HG03139 (cell line): ENCODE measurements around the gene RNF5.
"Not testable (repeated sequence)": the region's sequence is repeated elsewhere in the genome, so short reads cannot be mapped to it uniquely, and the experiment has no call there.

ENCODE experiments used
- ATAC-seq: cut with Tn5 transposase; IDR thresholded peaks from one replicate; pipeline ENCODE4 v1.9.1; 2021; ENCODE audit not compliant: unreplicated experiment

RNF5 gene

GRCh38 chr6:32177788-32178546, at the start of gene RNF5:
RNF5 (plus strand) TSS chr6:32178405; CDS start chr6:32178512, 107 bp downstream.
- ATAC-seq = peak; percentile 63

DNA sequence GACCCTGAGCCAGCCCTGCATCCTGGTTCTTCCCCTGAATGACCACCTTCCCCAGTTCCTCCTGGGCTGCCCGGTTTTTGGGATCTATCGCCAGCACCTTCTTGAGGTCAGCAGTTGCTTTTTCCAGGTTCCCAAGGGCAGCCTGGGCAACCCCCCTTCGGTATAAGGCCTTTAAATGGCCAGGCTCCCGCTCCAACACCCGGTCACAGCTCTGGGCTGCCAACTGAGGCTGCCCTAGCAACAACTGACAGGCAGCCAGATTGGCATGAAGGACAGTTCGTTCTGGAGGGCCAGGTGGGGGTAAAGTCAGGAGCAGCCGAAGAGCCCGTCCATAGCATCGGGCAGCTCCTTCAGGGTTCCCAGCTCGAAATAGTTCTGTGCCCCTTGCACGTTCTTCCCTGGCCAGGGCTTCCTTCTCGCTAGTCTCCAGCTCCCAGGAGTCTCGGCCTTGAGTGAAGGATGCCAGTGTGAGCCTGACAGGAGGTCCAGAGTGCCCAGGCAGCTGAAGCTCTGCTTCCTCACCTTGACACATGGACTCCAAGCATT, 49.4 kb upstream of the RNF5 start:
- no peak for ATAC-seq

- ATAC-seq = no peak
Observed at GRCh38 chr6:32129297-32130088, 48.7 kb upstream of the RNF5 start.

DNA sequence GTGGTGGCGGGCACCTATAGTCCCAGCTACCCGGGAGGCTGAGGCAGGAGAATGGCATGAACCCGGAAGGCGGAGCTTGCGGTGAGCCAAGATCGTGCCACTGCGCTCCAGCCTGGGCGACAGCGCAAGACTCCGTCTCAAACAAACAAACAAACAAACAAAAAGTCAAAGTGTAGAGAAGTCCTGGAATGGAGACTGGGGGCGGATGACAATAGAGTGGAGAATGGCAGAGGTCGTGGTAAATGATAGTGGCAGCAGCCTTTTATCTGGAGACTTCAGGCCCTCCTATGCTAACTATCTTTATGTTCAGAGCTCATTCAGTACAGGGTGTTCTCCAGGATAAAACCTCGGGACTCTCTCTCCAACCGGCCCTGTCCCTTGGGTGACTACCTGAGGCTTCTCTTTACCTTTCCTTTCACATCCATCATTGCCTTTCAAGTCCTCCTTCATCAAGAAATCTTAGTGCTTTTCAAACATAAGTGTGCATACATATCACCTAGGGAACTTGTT, 46.7 kb upstream of the RNF5 start:
- no peak for ATAC-seq

DNA sequence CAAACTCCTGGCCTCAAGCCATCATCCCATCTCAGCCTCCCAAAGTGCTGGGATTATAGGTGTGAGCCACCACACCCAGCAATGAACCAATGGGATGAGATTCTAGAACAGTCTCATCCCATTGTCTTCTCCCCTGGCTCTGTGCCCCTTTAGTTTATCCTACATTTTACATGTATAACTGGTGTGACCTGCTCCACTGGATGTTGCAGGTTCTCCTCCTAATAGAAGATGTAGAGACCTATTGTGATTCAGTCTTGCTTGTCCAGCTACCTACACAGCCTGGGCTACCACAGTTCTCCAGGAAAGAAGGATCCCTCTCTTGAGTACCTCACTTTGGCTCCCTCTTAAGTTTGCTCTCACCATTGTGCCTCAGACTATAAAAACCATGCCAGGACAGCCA, 46.1 kb upstream of the RNF5 start:
- ATAC-seq = no peak

GRCh38 chr6:32133786-32134185, 44.4 kb upstream of the RNF5 start:
- ATAC-seq = no peak

DNA sequence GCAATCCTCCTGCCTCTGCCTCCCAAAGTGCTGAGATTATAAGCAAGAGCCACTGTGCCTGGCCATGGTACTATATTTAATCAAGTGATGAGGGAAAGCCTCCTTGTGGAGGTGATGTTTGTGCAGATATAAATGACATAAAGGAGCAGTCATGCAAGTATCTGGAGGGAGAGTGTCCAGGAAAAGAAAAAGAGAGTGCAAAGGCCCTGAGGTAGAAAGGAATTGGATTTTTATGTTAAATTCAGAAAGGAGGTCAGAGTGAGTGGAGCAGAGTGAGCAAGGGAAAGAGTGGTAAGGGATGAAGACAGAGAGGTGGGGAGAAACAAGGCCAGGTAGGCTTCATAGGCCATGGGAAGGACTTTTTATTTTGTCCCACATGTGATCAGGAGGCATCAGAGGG, 40.8 kb upstream of the RNF5 start:
- no peak for ATAC-seq

- ATAC-seq = no peak
Observed at GRCh38 chr6:32139590-32139989, 38.6 kb upstream of the RNF5 start.

DNA sequence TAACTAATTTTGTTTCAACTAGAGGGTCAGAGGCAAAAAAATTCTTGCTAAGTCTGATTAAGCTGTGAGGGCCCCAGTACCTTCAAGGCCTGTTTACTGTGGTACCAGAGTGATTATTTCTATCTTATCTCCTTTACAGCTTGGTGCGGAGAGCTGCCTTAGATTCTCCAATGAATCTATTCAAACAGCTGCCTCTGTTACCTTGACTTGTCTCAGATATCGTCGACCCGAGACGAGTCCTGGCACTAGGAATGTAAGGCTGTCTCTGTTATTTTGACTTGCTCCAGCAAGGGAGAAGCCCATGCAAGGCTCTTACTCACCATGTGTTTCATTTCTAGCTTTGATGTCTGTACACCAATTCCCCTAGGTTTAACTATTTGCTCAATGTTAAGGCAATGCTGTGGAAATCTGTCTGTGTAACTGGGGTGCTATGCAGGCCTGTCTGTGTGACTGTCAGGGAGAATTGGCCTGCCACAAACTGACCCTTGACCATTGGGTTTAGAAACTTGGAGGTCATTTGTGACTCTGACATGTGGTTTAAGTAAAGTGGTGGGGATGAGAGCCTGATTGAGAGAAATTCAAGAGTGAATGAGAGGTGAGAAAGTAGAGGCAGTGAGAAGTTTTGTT, 37.7 kb upstream of the RNF5 start:
- no peak for ATAC-seq

DNA sequence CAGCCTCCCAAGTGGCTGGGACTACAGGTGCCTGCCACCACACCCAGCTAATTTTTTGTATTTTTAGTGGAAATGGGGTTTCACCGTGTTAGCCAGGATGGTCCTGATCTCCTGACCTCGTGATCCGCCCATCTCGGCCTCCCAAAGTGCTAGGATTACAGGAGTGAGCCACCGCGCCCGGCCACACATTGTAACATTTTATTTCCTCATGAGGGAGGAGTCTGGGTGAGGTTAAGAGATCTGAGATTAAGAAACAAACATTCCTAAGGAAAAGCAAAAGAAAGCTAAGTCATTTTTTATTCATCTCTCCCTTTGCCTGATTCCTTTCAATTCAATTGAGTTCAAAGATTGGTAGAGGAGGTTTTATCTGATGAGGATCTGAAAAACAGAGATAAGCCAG, 34.0 kb upstream of the RNF5 start:
- not testable (repeated sequence) for ATAC-seq

- no peak for ATAC-seq
Observed at GRCh38 chr6:32146287-32146686, 31.9 kb upstream of the RNF5 start.

DNA sequence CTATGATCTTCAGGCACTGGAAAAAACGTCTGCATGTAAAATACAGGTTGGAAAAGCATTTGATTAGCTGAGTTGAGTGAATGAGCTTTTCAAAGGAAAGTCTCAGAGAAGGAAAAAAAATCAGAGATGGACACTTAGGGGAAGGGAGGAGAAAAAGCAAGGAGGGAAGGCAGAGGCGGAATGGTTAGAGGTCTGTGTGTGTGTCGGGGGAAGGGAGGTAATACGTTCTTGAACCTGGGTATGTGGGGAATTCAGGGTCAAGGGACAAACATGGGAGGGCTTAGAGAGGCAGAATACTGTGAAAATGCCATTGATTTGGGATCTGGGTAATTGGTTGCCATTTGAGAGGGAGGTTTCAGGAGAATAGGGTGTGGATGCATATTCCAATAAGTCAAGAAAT, 31.5 kb upstream of the RNF5 start:
- ATAC-seq = no peak

DNA sequence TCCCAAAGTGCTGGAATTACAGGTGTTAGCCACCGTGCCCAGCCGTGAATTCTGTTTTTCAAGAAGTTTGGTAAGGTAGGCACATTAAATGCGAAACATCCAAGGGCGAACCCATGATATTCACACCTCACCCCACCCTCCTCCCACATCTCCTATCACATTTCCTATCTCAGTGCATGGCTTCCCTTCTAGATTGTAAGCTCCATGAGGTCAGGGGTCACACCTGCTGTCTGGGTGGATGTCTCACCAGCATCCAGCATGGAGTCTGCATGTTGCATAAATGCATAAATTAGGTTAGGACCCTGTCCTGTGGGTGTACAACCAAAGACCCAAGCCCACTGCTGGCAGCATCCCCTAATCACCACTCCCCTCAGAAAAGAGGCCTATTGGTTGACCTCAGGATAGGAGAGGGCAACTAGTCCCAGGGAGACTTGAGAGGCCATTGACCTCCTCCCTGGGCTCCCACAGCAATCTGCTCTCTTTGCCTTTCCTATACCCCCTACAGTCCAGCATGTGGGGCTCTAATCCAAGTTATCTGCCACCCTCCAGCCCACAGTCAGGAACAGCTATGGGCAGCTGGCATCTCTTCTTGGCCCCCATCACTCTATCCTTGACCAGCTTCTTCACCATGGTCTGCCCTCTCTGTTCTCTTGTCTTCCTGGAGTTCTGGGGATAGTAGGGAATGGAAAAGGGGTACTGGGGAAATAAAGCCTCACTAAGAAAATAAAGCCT, 30.6 kb upstream of the RNF5 start:
- no peak for ATAC-seq

- no peak for ATAC-seq
Observed at GRCh38 chr6:32148289-32149091, 29.7 kb upstream of the RNF5 start.

DNA sequence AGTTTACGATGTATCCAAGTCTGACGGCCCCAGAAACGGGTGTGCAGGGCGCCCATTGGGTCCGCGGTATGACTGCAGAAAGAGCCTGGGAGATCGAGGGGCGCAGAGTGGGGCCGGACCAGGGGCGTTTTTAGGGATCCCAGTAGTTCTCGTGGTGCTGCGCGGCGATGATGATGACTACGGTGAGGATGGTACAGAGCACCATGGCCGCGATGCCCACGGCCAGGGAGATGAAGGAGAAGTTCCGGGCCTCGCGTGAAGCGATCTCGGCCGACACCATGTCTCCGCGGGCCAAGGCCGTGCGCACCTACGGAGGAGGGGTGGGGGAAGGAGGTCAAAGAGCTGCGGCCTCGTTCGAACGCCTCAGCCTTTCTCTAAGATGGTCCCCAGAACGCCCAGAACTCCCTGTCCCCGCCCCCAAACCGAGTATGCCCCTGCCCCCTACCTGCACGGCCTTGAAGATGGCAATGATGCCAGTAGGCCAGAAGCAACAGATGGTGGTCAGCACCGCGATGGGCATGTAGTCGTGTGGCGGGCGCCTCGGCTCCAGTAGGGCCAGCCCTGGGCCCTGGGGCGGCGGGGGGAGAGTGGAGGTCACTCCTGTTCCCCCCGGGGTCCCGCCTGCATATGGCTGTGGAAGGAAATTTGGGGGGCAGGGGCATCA, 29.0 kb upstream of the RNF5 start:
- ATAC-seq = no peak

DNA sequence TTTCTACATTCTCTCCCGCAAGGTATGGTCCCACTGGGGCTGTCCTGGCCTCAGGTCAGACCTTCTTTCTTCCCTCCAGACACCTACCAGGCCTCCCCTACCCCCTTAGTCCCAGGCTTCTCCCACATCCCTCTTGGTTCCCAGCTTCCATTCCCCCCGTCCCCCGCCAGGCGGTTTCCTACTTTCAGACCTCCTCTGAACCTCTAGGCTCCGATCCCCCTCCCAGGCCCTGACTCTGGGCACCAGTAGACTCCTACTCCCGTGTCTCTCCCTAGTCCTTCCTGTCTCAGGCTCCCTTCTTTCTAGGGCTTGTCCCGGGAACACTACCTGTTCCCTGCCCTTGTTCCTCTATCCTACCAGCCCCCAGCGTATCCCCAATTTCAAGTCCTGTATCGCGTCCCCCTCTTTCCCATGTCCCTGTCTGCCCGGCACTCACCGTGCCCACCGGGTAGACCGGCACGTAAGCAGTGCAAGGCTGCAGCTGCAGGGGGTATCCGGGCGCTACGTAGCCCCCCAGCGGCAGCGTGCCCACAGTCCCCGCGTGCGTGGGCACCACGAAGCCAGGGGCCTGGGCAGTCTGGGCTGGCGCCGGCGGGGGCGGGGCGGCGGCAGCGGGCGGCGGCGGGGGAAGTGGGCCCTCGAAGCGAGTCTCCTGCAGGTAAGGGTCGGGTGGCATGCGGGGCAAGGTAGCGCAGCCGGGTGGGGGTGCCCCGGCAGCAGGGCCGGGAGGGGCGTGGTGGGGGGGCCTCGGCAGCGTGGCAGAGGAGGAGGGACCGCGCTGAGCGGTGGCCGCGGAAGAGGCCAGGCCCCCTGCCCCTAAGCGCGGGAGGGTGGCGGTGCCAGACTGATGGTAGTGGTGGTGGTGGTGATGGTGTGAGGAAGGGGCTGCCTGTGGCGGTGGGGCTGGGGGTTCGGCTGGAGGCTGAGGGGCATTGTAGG, 28.0 kb upstream of the RNF5 start:
- no peak for ATAC-seq

GRCh38 chr6:32151181-32151862, 26.9 kb upstream of the RNF5 start:
- ATAC-seq = no peak
